Loucy (cell line): ENCODE results near the gene KREMEN1.
A peak's percentile ranks its signal among the peaks of the same experiment; 100 is the strongest.

ENCODE experiments used
- H2AFZ ChIP-seq: fragments of 200-600 bp; sonication (generic); 2 replicates; pipeline ENCODE4 v1.6.0; 2016; ENCODE audit warnings: antibody characterized with exemption, mild to moderate bottlenecking, low read length, moderate library complexity
- H3F3A ChIP-seq: fragments of 200-600 bp; 2 replicates; pipeline ENCODE4 v1.6.0; 2016; ENCODE audit warnings: antibody characterized with exemption, low read depth, mild to moderate bottlenecking
- H3K27me3 ChIP-seq: fragments of 200-600 bp; sonication (generic); 2 replicates; pipeline ENCODE4 v1.6.1; 2014; ENCODE audit warnings: low read length, mild to moderate bottlenecking; ENCODE audit not compliant: insufficient read depth, poor library complexity, severe bottlenecking
- H3K36me3 ChIP-seq: fragments of 200-600 bp; sonication (generic); 2 replicates; pipeline ENCODE4 v1.6.1; 2016; ENCODE audit warnings: low read length; ENCODE audit not compliant: insufficient read depth
- H3K4me1 ChIP-seq: fragments of 200-600 bp; sonication (generic); 2 replicates; pipeline ENCODE4 v1.5.1; 2014; ENCODE audit warnings: low read length, mild to moderate bottlenecking; ENCODE audit not compliant: insufficient read depth, poor library complexity, severe bottlenecking
- H3K4me2 ChIP-seq: fragments of 200-600 bp; sonication (generic); 2 replicates; pipeline ENCODE4 v1.6.0; 2014; ENCODE audit warnings: antibody characterized with exemption, low read length, low read depth, mild to moderate bottlenecking; ENCODE audit not compliant: poor library complexity, severe bottlenecking
- H3K4me3 ChIP-seq: fragments of 200-600 bp; sonication (generic); 2 replicates; pipeline ENCODE4 v1.5.1; 2014; ENCODE audit warnings: low read length, mild to moderate bottlenecking, mixed read lengths; ENCODE audit not compliant: poor library complexity, severe bottlenecking
- H3K79me2 ChIP-seq: fragments of 200-600 bp; sonication (generic); 2 replicates; pipeline ENCODE4 v1.6.1; 2014; ENCODE audit warnings: low read length; ENCODE audit not compliant: insufficient read depth
- H3K9ac ChIP-seq: fragments of 200-600 bp; sonication (generic); 2 replicates; pipeline ENCODE4 v1.6.0; 2014; ENCODE audit warnings: mild to moderate bottlenecking, low read depth, low read length, moderate library complexity; ENCODE audit not compliant: poor library complexity, severe bottlenecking
- H3K9me2 ChIP-seq: fragments of 200-600 bp; sonication (generic); replicated peaks from 2 replicates; pipeline ENCODE4 v1.6.1; 2016; ENCODE audit warnings: low read depth, low read length, mixed read lengths
- H3K9me3 ChIP-seq: fragments of 200-600 bp; sonication (generic); 2 replicates; pipeline ENCODE4 v1.6.1; 2014; ENCODE audit warnings: mild to moderate bottlenecking, antibody characterized with exemption, low read length, low read depth; ENCODE audit not compliant: insufficient read depth
- H4K20me1 ChIP-seq: fragments of 200-600 bp; sonication (generic); 2 replicates; pipeline ENCODE4 v1.6.0; 2014; ENCODE audit warnings: antibody characterized with exemption, low read length, mild to moderate bottlenecking; ENCODE audit not compliant: insufficient read depth, poor library complexity, severe bottlenecking
- EZH2phosphoT487 ChIP-seq: fragments of 200-600 bp; IDR thresholded peaks from 2 replicates; pipeline ENCODE4 v1.6.1; 2018; ENCODE audit warnings: antibody characterized with exemption, mild to moderate bottlenecking, moderate library complexity, borderline replicate concordance
- TF ChIP-seq, protein P1 (sequence below): fragments of 200-600 bp; sonication (generic); conservative IDR thresholded peaks from 2 replicates; pipeline ENCODE4 v1.5.1; 2014; ENCODE audit warnings: mild to moderate bottlenecking, antibody characterized with exemption, low read length

Gene KREMEN1

DNA sequence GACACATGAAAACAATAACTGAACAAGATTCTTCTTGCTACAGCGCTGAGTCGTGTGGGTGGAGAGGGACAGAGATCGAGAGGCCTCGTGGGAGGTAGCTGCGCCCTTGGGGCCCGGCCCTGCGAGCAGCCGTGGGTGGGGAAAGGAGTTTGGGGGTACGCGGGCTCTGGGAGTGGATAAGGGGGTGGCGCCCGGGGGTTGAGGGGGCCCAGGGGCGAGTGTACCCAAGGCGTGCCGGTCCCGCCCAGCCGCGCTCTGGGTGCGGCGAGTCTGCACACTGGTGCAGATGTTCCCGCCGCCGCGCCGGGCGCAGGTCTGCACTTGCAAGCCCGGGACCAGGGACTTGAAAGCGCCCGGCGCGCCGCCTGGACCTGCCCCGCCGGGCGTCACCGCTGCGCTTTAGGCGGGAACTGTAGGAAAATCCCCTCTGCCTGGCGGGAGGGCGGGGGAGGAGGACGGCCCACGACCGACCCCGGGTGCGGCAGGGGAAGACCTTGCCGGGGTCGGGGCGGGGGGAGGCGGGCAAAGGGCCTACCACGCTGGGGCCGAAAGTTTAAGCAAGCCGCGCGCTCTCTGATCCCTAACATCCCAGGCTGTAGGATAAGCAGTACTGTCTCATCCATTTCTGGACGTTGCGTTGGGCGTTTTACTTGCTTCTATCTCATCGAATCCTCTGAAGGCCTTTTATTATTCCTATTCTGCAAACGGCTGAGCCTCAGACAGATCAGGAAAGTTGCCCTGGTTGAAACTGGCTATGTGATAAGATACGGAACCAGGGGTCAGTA is 1.4 kb upstream of the KREMEN1 start:
- Histone ChIP-seq H3K9ac (no peak overlapping the region), H3F3A (peaks cover 5% of the 10 kb centered on the region; the same call in 1 of the 2 replicates), H3K4me3 (no peak overlapping the region), H3K4me1 (peaks cover 9% of the 10 kb centered on the region), H4K20me1 (no peaks in the 10 kb centered on the region), H3K27me3 (no peaks in the 10 kb centered on the region), H3K9me2 (no peaks in the 10 kb centered on the region), H3K9me3 (no peaks in the 10 kb centered on the region), H3K36me3 (no peaks in the 10 kb centered on the region), H2AFZ (no peak overlapping the region), H3K4me2 (no peak overlapping the region), H3K79me2 (no peaks in the 10 kb centered on the region)
- TF ChIP-seq, protein P1, sequence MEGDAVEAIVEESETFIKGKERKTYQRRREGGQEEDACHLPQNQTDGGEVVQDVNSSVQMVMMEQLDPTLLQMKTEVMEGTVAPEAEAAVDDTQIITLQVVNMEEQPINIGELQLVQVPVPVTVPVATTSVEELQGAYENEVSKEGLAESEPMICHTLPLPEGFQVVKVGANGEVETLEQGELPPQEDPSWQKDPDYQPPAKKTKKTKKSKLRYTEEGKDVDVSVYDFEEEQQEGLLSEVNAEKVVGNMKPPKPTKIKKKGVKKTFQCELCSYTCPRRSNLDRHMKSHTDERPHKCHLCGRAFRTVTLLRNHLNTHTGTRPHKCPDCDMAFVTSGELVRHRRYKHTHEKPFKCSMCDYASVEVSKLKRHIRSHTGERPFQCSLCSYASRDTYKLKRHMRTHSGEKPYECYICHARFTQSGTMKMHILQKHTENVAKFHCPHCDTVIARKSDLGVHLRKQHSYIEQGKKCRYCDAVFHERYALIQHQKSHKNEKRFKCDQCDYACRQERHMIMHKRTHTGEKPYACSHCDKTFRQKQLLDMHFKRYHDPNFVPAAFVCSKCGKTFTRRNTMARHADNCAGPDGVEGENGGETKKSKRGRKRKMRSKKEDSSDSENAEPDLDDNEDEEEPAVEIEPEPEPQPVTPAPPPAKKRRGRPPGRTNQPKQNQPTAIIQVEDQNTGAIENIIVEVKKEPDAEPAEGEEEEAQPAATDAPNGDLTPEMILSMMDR = no peak
- no peak for TF ChIP-seq EZH2phosphoT487

DNA sequence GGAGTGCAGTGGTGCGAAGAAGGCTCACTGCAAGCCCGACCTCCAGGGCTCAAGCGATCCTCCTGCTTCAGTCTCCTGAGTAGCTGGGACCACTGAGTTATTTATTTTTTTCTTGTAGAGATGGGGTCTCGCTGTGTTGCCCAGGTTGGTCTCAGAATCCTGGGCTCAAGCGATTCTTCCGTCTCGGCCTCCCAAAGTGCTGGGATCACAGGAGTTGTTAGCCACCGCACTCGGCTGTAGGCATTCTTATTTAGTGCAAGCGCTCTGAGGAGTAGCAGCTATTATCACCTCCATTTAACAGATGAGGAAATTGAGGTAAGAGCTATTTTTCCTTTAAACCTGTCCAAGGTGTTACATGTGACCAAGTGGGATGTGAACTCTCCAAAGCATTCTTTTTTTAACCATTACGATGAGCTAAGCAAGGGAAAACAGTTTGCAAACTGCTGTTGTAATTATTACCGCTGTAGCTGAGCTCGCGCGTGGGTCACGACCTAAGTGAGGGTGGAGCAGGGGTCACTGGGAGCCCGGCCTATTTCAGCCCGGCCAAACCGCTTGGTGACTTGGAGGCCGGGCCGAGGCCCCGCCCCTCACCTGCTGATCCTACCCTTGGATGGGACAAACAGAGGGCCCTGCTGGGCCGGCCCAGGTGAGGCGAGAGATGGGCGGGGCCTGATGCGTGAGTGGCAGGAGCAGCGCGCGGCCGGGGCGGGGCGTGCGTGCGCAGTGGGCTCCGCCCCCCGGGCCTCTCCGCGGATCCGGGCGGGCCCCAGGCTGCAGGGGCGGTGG is 449 bp upstream of the KREMEN1 start:
- Histone ChIP-seq H3K4me1 (peaks cover 9% of the 10 kb centered on the region), H3K36me3 (no peaks in the 10 kb centered on the region), H4K20me1 (no peaks in the 10 kb centered on the region), H3K9me3 (no peaks in the 10 kb centered on the region), H3K79me2 (no peaks in the 10 kb centered on the region), H3K4me2 (peak overlapping the region; percentile 78), H3K4me3 (peak overlapping the region; percentile 69), H3K9me2 (no peaks in the 10 kb centered on the region), H3K27me3 (no peaks in the 10 kb centered on the region), H2AFZ (0 out of 2 replicates have a peak overlapping the region, but pooled peaks have one; percentile 40), H3K9ac (no peak overlapping the region), H3F3A (peaks cover 5% of the 10 kb centered on the region; the same call in 1 of the 2 replicates)
- TF ChIP-seq EZH2phosphoT487 = no peak
- TF ChIP-seq, protein P1 = no peak

DNA sequence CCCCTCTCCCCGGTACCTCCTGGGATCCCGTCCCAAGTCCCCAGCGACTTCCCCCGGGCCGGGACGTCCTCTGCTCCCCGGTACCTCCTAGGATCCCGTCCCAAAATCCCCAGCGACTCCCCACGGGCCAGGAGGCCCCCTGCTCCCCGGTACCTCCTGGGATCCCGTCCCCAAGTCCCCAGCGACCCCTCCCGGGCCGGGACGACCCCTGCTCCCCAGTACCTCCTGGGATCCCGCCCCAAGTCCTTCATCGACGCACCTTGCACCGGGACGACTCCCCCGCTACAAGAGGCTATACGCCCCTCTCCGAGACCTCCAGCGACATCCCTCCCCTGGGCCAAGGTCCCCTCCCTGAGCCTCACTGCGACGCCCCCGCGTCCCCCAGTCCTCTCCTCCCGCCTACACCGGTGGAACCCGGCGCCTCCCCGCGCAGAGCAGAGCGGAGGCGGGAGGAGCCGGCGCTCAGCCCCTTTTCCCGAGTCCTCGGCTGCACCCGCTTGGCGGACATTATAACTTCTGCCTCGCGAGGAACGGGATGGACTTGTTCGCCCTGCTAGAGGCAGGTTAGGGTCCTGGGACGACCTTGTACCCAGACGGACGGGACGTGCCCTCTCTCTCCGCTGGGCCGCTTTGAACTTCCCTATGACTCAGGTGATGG is 912 bp downstream of the KREMEN1 start:
- Histone ChIP-seq H4K20me1 (no peaks in the 10 kb centered on the region), H2AFZ (0 out of 2 replicates have a peak overlapping the region, but pooled peaks have one; percentile 18), H3K36me3 (no peaks in the 10 kb centered on the region), H3K9me3 (no peaks in the 10 kb centered on the region), H3K4me3 (peak overlapping the region; percentile 69), H3K27me3 (no peaks in the 10 kb centered on the region), H3K4me2 (peak overlapping the region; percentile 79), H3K9me2 (no peaks in the 10 kb centered on the region), H3F3A (peaks cover 5% of the 10 kb centered on the region; the same call in 1 of the 2 replicates), H3K79me2 (no peaks in the 10 kb centered on the region), H3K4me1 (peaks cover 20% of the 10 kb centered on the region), H3K9ac (peak overlapping the region; percentile 61)
- TF ChIP-seq, protein P1 = no peak
- TF ChIP-seq EZH2phosphoT487 = no peak
